Activated naive CD4-positive, alpha-beta T cell treated with anti-CD3 and anti-CD28 coated beads, Interleukin-2, amount 50 U/mL, for 72 hours (primary cell): ENCODE results near the gene GMDS. TPM values are rescaled to one million over a fixed set of nuclear protein-coding genes. Genes with fewer than 3 reads are reported as not detected.
"Not testable (repeated sequence)": the region's sequence is repeated elsewhere in the genome, so short reads cannot be mapped to it uniquely, and the experiment has no call there.

Source experiments
- ATAC-seq, 2 donors: fragments of 150-1000 bp; cut with Tn5 transposase; 2 replicates each; pipeline ENCODE4 v1.10.0; 2021; ENCODE audit warnings: mild to moderate bottlenecking in 2 of 2, moderate library complexity in 2 of 2
- DNase-seq, 2 donors: peaks; one replicate each; pipeline ENCODE4 v3.0.0; 2021 to 2022; ENCODE audit warnings: low spot score in 2 of 2
- H3K27ac Mint-ChIP-seq, 2 donors: one replicate each; pipeline ENCODE4 v1.8.0; 2022; ENCODE audit warnings: mild to moderate bottlenecking in 2 of 2, mixed read lengths in 2 of 2
- H3K36me3 Mint-ChIP-seq, 2 donors: one replicate each; pipeline ENCODE4 v1.8.0; 2022; ENCODE audit warnings: mixed read lengths in 2 of 2
- H3K9me3 Mint-ChIP-seq, 2 donors: one replicate each; pipeline ENCODE4 v1.8.0; 2022; ENCODE audit warnings: mixed read lengths in 2 of 2
- total RNA-seq, 2 donors: library from RNA; stranded (reverse); gene quantifications; one replicate each; pipeline ENCODE4 v1.2.3, GENCODE V29; 2022

The GMDS gene
- total RNA-seq, 2 donors from 2014 or later, result 23.9 to 37.6 TPM

GRCh38 chr6:1679031-1679687 is 566.2 kb downstream of the GMDS start:
- Mint-ChIP-seq H3K36me3 (no peaks in the 10 kb centered on the region), H3K9me3 (no peaks in the 10 kb centered on the region), H3K27ac (no peak overlapping the region)
- ATAC-seq (no peak), DNase-seq (no peak)

DNA sequence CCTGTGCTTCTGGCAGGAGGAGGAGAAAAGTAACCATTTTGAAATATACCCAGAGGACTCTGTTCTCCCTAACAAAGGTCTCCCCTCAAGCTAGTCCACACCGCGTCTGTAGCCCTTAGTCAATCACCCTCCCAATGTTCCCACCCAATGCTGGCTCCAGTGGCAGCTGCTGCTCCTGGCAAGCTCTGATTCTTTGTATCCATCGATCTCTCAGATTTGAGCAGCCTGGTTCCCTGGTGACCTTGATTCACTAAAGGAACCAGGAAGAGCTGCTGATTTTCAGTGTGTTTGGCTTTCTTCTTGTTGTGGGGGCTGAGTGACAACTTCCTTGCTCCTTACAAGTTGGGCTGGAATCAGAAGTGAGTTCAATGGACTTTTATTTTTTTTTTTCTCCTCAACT is 567.2 kb downstream of the GMDS start:
- DNase-seq, result no peak
- no peak overlapping the region for H3K27ac Mint-ChIP-seq
- ATAC-seq, result no peak

DNA sequence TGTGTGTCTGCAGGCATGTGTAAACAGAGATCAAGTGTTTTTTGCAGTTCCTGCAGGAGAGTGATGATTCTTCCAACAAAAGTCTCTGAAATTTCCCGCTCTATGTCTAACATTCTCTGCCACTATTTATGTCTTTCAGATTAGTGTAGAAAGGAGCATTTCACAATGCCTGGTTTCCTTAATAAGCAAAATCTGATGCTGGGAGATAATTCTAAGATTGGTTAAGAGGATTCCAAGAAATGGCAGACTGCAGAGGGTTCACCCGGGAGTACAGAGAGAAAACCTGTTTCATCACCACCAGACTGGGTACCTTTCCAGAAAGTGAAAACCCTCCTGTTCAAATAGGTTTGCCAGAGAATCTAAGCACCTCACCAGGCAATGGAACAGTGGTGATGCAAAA is 573.0 kb downstream of the GMDS start:
- ATAC-seq, result no peak
- no peaks in the 10 kb centered on the region for H3K36me3 Mint-ChIP-seq
- DNase-seq, result no peak
- no peaks in the 10 kb centered on the region for H3K9me3 Mint-ChIP-seq
- H3K27ac Mint-ChIP-seq, result no peak overlapping the region

More for the DNA sequence above, 567.2 kb downstream of the GMDS start:
- Mint-ChIP-seq H3K9me3 (no peaks in the 10 kb centered on the region), H3K36me3 (no peaks in the 10 kb centered on the region)

- Mint-ChIP-seq H3K9me3 (no peaks in the 10 kb centered on the region), H3K36me3 (no peaks in the 10 kb centered on the region), H3K27ac (no peak overlapping the region)
- no peak for ATAC-seq
- no peak for DNase-seq
Observed at GRCh38 chr6:1670711-1671462, 574.5 kb downstream of the GMDS start.

DNA sequence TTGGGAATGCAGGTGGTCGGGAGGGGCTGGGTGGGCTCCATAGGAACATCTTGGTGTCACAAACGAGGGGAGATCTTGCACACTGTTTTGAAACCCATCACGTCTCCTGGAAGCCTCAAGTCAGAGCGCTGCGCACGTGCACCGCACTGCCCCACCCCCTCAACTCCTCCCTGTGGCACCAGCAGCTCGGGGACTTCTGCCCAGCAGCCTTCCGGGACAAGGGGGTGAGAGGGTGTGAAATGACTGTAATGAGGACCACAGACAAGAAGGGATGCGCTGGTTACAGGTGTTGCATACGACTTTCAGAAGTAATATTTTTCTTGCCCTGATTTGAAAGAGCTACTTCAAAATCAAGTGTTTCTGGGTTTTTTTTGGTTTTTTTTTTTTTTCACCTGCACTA is 575.4 kb downstream of the GMDS start:
- Mint-ChIP-seq H3K36me3 (no peaks in the 10 kb centered on the region), H3K9me3 (no peaks in the 10 kb centered on the region), H3K27ac (no peak overlapping the region)
- DNase-seq, result no peak
- ATAC-seq, result no peak

DNA sequence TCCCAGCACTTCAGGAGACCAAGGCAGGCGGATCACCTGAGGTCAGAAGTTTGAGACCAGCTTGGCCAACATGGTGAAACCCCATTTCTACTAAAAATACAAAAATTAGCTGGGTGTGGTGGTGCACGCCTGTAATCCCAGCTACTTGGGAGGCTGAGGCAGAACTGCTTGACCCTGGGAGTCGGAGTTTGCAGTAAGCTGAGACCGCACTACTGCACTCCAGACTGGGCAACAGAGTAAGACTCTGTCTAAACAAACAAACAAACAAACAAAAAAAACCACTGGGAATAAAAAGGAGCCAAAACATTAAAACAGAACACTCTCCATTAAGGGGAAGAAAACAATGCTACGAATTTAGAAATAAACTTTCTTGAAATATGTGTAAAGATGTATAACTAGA is 576.9 kb downstream of the GMDS start:
- not testable (repeated sequence) for ATAC-seq, H3K9me3 Mint-ChIP-seq, H3K27ac Mint-ChIP-seq, DNase-seq, H3K36me3 Mint-ChIP-seq

GRCh38 chr6:1667805-1668175 is 577.6 kb downstream of the GMDS start:
- H3K27ac Mint-ChIP-seq, result no peak overlapping the region
- ATAC-seq (no peak), DNase-seq (no peak)
- no peaks in the 10 kb centered on the region for H3K9me3 Mint-ChIP-seq
- no peaks in the 10 kb centered on the region for H3K36me3 Mint-ChIP-seq

DNA sequence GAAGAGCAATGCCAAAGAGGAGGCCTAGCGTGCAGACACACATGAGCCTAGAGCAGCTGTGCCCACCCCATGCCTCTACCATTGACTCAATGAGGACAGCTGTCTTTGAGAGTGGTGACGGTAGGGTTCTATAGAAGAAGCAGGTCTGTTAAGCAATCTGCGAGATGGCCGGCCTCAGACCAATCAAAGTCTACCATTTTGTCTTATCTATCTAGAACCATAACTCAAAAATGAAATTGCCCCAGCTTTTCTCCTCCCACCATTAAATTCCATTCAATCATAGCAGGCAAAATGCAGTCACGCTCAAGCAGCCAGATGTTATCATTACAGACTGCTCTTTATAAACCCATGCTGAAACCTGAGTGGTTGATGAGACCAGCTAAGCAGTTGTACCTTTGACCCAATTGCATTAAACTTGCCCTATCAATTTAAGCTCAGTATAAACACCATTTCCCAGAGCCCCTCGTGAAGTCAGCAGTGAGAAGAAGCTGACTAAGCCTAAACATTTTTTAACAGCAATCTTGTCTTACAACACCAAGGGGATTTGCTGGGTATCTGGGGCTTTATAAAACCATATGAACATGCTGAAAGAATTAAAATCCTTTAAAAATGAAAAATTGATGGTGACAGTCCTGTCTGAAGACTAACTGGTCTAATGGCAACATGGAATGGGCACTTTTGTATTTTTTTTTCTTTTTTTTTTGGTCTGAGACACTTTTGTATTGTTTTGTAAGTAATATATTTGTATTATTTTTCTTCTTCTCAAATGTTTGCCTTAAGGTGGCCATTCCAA is 578.2 kb downstream of the GMDS start:
- H3K9me3 Mint-ChIP-seq, result no peaks in the 10 kb centered on the region
- no peak overlapping the region for H3K27ac Mint-ChIP-seq
- H3K36me3 Mint-ChIP-seq, result no peaks in the 10 kb centered on the region
- ATAC-seq, result no peak
- no peak for DNase-seq

DNA sequence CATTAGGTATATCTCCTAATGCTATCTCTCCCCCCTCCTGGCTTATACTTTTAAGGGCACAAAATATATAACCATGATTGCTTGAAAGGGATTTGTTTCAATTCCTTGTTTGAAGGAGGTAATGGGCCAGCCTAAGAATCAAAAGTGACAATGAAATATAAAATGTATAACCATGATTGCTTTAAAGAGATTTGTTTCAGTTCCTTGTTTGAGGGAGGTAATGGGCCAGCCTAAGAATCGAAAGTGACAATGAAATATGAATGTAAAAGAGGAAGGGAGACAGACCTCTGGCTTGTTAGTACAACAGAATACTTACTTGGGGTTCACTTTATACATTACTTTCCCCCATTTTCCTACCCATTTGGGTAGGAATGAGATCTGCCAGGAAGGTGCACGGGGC is 580.2 kb downstream of the GMDS start:
- ATAC-seq (no peak), DNase-seq (no peak)
- no peaks in the 10 kb centered on the region for H3K36me3 Mint-ChIP-seq
- H3K9me3 Mint-ChIP-seq, result no peaks in the 10 kb centered on the region
- H3K27ac Mint-ChIP-seq, result no peak overlapping the region

- H3K9me3 Mint-ChIP-seq, result no peaks in the 10 kb centered on the region
- ATAC-seq (no peak), DNase-seq (no peak)
- no peak overlapping the region for H3K27ac Mint-ChIP-seq
- H3K36me3 Mint-ChIP-seq, result no peaks in the 10 kb centered on the region
Observed at GRCh38 chr6:1664329-1664728, 581.1 kb downstream of the GMDS start.

- no peak for DNase-seq
- Mint-ChIP-seq H3K9me3 (no peaks in the 10 kb centered on the region), H3K27ac (no peak overlapping the region), H3K36me3 (no peaks in the 10 kb centered on the region)
- ATAC-seq, result no peak
Observed at GRCh38 chr6:1663511-1663910, 581.9 kb downstream of the GMDS start.

GRCh38 chr6:1662534-1662933 is 582.9 kb downstream of the GMDS start:
- no peak for ATAC-seq

DNA sequence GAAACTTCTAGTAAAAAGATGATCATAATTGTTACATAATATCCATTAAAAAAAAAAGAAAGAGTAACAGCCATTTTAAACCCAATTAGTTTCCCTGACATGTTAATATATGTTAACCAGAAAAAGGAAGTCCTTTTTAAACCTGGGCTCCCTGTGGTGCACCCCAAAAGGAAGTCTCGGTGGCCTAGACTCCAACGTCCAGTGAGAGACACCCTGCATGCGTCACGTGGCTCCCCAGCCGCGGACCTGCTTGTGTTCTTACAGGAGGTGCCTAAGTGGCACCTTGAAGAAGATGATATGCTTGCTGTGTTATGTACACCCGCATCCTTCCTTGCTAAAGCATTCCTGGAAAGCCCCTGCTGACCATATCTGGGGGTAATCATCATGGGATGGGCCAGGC is 585.6 kb downstream of the GMDS start:
- H3K27ac Mint-ChIP-seq, result no peak overlapping the region
- no peak for DNase-seq
- no peaks in the 10 kb centered on the region for H3K9me3 Mint-ChIP-seq
- no peak for ATAC-seq
- H3K36me3 Mint-ChIP-seq, result no peaks in the 10 kb centered on the region

More at GRCh38 chr6:1662534-1662933, 582.9 kb downstream of the GMDS start:
- no peak overlapping the region for H3K27ac Mint-ChIP-seq
- no peaks in the 10 kb centered on the region for H3K36me3 Mint-ChIP-seq
- DNase-seq, result no peak
- no peaks in the 10 kb centered on the region for H3K9me3 Mint-ChIP-seq

- H3K36me3 Mint-ChIP-seq, result no peaks in the 10 kb centered on the region
- no peak for DNase-seq
- peak overlapping the region in 1 of 2 donors; percentile 22 for H3K27ac Mint-ChIP-seq
- H3K9me3 Mint-ChIP-seq, result no peaks in the 10 kb centered on the region
- ATAC-seq, result no peak
Observed at GRCh38 chr6:1658212-1659005, 587.0 kb downstream of the GMDS start.

GRCh38 chr6:1657771-1658165 is 587.6 kb downstream of the GMDS start:
- Mint-ChIP-seq H3K27ac (no peak overlapping the region), H3K36me3 (no peaks in the 10 kb centered on the region), H3K9me3 (no peaks in the 10 kb centered on the region)
- no peak for DNase-seq
- ATAC-seq, result no peak

DNA sequence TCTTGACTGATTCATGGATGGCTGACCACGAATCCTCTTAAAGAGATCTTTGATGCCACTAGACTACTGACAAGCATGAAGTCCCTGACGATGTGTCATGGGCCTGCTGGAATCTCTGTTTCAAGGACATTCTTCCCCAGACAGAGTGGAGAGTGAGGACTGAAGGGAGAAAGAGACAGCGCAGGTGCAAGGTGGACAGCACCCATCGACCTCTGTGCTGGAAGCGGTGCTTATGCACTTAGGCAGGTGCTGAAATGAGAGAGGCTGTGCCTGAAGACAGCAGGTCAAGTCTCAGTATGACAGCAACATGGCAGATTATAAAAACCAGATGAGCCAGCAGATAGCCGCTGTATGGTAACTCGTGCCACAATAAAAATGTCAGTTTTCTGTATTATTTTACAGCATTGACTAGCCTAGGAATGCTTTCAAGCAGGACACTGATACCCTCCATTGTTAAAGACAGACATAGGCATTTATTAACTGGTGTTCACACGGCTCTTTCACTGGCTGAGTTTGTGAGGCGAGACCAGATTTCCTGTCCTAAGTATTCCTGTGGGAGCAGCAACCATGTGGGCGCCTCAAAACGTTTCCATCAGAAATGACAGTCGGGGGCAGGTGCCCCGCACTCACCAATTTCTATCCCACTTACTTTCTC is 588.2 kb downstream of the GMDS start:
- no peaks in the 10 kb centered on the region for H3K9me3 Mint-ChIP-seq
- H3K36me3 Mint-ChIP-seq, result no peaks in the 10 kb centered on the region
- H3K27ac Mint-ChIP-seq, result no peak overlapping the region
- no peak for DNase-seq
- no peak for ATAC-seq
